Measurements from ENCODE around the gene SLC35F3.

Gene SLC35F3

GRCh38 chr1:234369784-234370183 lies 465.3 kb downstream of the SLC35F3 start:
- no peak for DNase-seq (ENCODE audit: low read depth)

GRCh38 chr1:234371414-234371813 lies 466.9 kb downstream of the SLC35F3 start:
- DNase-seq (ENCODE audit: low read depth), result no peak

- no peak for DNase-seq (ENCODE audit: low read depth)
Measured at GRCh38 chr1:234372011-234372757, 467.7 kb downstream of the SLC35F3 start.

GRCh38 chr1:234373064-234373958 lies 468.8 kb downstream of the SLC35F3 start, which contains the start of gene COA6:
Gene COA6, plus strand, starts transcription at chr1:234373456. Its CDS starts 11 bp downstream, at chr1:234373467.
- DNase-seq (ENCODE audit: low read depth), result peak; percentile 93

GRCh38 chr1:234373959-234374254 lies 469.4 kb downstream of the SLC35F3 start:
- DNase-seq (ENCODE audit: low read depth), result no peak
